Lung (tissue), 12 donors: ENCODE measurements around the gene ALK. TPM values are rescaled to one million over a fixed set of nuclear protein-coding genes. Genes with fewer than 3 reads are reported as not detected.

Source experiments
- ATAC-seq: fragments of 200-7000 bp; cut with Tn5 transposase; one replicate; pipeline ENCODE4 v1.9.1; 2020; ENCODE audit warnings: moderate number of reproducible peaks; ENCODE audit not compliant: insufficient read depth, low FRiP score
- DNase-seq, 3 donors: peaks; one replicate each; pipeline ENCODE4 v3.0.0-alpha.2; 2013 to 2017
- H3K27ac ChIP-seq, 2 donors: one replicate each; pipeline ENCODE4 v1.5.1; 2013; ENCODE audit warnings: mild to moderate bottlenecking in 2 of 2, moderate library complexity in 2 of 2, control low read depth in 1 of 2, inconsistent platforms in 1 of 2, low read depth in 1 of 2, low read length in 1 of 2
- H3K27me3 ChIP-seq, 3 donors: one replicate each; pipeline ENCODE4 v1.5.1; 2013; ENCODE audit warnings: low read length in 2 of 3; ENCODE audit not compliant: control insufficient read depth in 3 of 3, insufficient read depth in 3 of 3
- H3K36me3 ChIP-seq, 4 donors: one replicate each; pipeline ENCODE4 v1.5.1; 2013; ENCODE audit warnings: low read length in 4 of 4, mild to moderate bottlenecking in 1 of 4, moderate library complexity in 1 of 4; ENCODE audit not compliant: control insufficient read depth in 4 of 4, insufficient read depth in 4 of 4
- H3K4me1 ChIP-seq, 5 donors: one replicate each; pipeline ENCODE4 v1.5.1; 2013; ENCODE audit warnings: low read length in 5 of 5, mild to moderate bottlenecking in 2 of 5, moderate library complexity in 1 of 5; ENCODE audit not compliant: control insufficient read depth in 5 of 5, insufficient read depth in 5 of 5
- H3K4me3 ChIP-seq: one replicate; pipeline ENCODE4 v1.5.1; 2013; ENCODE audit warnings: mild to moderate bottlenecking, control low read depth, moderate library complexity
- H3K9ac ChIP-seq, 2 donors: one replicate each; pipeline ENCODE4 v1.5.1; 2013; ENCODE audit warnings: low read length in 2 of 2, control low read depth in 1 of 2; ENCODE audit not compliant: insufficient read depth in 1 of 2
- H3K9me3 ChIP-seq, 4 donors: one replicate each; pipeline ENCODE4 v1.5.1; 2013; ENCODE audit warnings: low read length in 3 of 4, mild to moderate bottlenecking in 1 of 4, moderate library complexity in 1 of 4; ENCODE audit not compliant: control insufficient read depth in 4 of 4, insufficient read depth in 3 of 4
- CTCF ChIP-seq: IDR thresholded peaks from 2 replicates; pipeline ENCODE4 v1.5.1; 2012; ENCODE audit warnings: mild to moderate bottlenecking; ENCODE audit errors: control extremely low read depth, extremely low read depth
- WGBS, 2 donors: extraction: QIAGEN DNeasy Blood & Tissue Kit; methylation state at CpG; one replicate each; pipeline ENCODE4 v1.1.7; 2013; 5-methylcytosine and 5-hydroxymethylcytosine counted together
- polyA plus RNA-seq, 2 donors: library from polyadenylated mRNA; stranded (reverse); fragments of 200-250 nt; gene quantifications; one replicate each; pipeline ENCODE4 v1.2.1, GENCODE V29; 2013
- total RNA-seq, 2 donors: library from RNA; depleted of rRNA in 1 of 2; stranded (reverse); fragments of >200 nt in 1 of 2; gene quantifications; one replicate each; pipeline ENCODE4 v1.2.1, GENCODE V29; 2014 to 2021
- donor health status: control.
- donor health status: control.
- donor health status: Bipolar disorder and iron deficiency.
- donor health status: healthy.
- donor health status: DM: yes; HTN: yes; CAD: no.

Gene ALK
- total and polyA plus RNA-seq, 4 donors = 0.09 to 0.25 (median 0.10) TPM; not detected in 1

GRCh38 chr2:29433920-29434319, 487.5 kb downstream of the ALK start:
- H3K9me3 ChIP-seq = no peaks in the 10 kb centered on the region
- no peak for TF ChIP-seq CTCF
- ATAC-seq (no peak), DNase-seq (no peak)
- no peaks in the 10 kb centered on the region for H3K27me3 ChIP-seq
- H3K27ac ChIP-seq = no peak overlapping the region
- H3K4me1 ChIP-seq = no peaks in the 10 kb centered on the region
- WGBS, 2 donors = 91 to 94% methylated on average over 3 of the region's 3 CpGs
- H3K9ac ChIP-seq = no peak overlapping the region
- H3K36me3 ChIP-seq = no peaks in the 10 kb centered on the region
- H3K4me3 ChIP-seq = no peak overlapping the region

- Histone ChIP-seq H3K4me1 (no peaks in the 10 kb centered on the region), H3K27ac (no peak overlapping the region), H3K27me3 (no peaks in the 10 kb centered on the region), H3K9ac (no peak overlapping the region), H3K36me3 (no peaks in the 10 kb centered on the region), H3K4me3 (no peak overlapping the region), H3K9me3 (no peaks in the 10 kb centered on the region)
- ATAC-seq (no peak), DNase-seq (no peak)
- no peak for TF ChIP-seq CTCF
- 56 to 70% methylated on average over 2 of the region's 2 CpGs for WGBS, 2 donors
Measured at GRCh38 chr2:29433128-29433527, 488.3 kb downstream of the ALK start.

GRCh38 chr2:29431485-29431884, 489.9 kb downstream of the ALK start:
- H3K9ac ChIP-seq = no peak overlapping the region
- H3K4me1 ChIP-seq = no peaks in the 10 kb centered on the region
- H3K27me3 ChIP-seq = no peaks in the 10 kb centered on the region
- ATAC-seq (no peak), DNase-seq (no peak)
- H3K36me3 ChIP-seq = no peaks in the 10 kb centered on the region
- no peak for TF ChIP-seq CTCF
- no peak overlapping the region for H3K27ac ChIP-seq
- no peak overlapping the region for H3K4me3 ChIP-seq
- WGBS, 2 donors = 82 to 90% methylated on average over 1 of the region's 1 CpG
- H3K9me3 ChIP-seq = no peaks in the 10 kb centered on the region

GRCh38 chr2:29430382-29431112, 490.8 kb downstream of the ALK start:
- 59 to 80% methylated on average over 4 of the region's 4 CpGs for WGBS, 2 donors
- Histone ChIP-seq H3K4me1 (no peaks in the 10 kb centered on the region), H3K9me3 (no peaks in the 10 kb centered on the region), H3K9ac (no peak overlapping the region), H3K36me3 (no peaks in the 10 kb centered on the region), H3K27me3 (no peaks in the 10 kb centered on the region), H3K4me3 (no peak overlapping the region), H3K27ac (no peak overlapping the region)
- TF ChIP-seq CTCF = no peak
- ATAC-seq (no peak), DNase-seq (peak in 2 of 3 donors; percentile 4 to 19)
